ENCODE measurements around the gene WDFY4. TPM values are rescaled to one million over a fixed set of nuclear protein-coding genes. Genes with fewer than 3 reads are reported as not detected.

WDFY4 gene
- total RNA-seq, 1 experiment from 2014 or later: not detected

DNA sequence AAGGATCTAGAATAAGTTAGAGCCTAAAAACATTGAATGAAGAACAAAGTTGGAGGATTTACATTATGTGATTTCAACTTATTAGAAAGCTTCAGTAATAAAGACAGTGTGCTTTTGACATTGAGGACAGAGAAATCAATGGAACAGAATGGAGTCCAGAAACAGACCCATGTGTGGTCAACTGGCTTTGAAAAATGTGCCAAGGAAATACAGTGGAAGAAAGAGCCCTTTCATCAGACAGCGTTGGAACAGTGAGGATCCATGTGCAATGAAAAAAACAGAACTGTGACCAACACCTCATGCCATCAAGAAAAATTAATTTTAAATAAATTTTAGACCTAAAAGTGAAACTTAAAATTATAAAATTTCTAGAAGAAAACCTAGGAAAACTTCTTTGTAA is 305.6 kb downstream of the WDFY4 start:
- no peak overlapping the region for H3K4me3 Mint-ChIP-seq
- Histone ChIP-seq H3K56ac (ENCODE audit: insufficient read length, low read depth, low read length) (no peak overlapping the region), H4K8ac (replicated peaks; ENCODE audit: insufficient read length, low read depth, low read length) (no peak overlapping the region), H3T11ph (ENCODE audit: low read length) (no peak overlapping the region), H3K79me1 (ENCODE audit: insufficient read depth, low read depth, low read length, poor library complexity, severe bottlenecking) (no peaks in the 10 kb centered on the region), H3K4me1 (ENCODE audit: insufficient read depth, low read length) (no peaks in the 10 kb centered on the region), H3K9me3 (ENCODE audit: control insufficient read depth, low read depth, low read length) (no peaks in the 10 kb centered on the region), H3K27ac (ENCODE audit: insufficient read length, low read depth, low read length) (no peak overlapping the region), H3K9ac (ENCODE audit: extremely low read depth, insufficient read length, low read length) (no peak overlapping the region), H3K4ac (ENCODE audit: low read depth, low read length) (no peak overlapping the region), H3K27me3 (ENCODE audit: insufficient read depth, low read length) (no peaks in the 10 kb centered on the region), H2BK120ac (ENCODE audit: low read depth, low read length, poor library complexity, severe bottlenecking) (no peak overlapping the region), H3K79me2 (ENCODE audit: insufficient read depth, low read length) (no peaks in the 10 kb centered on the region), H2BK20ac (ENCODE audit: low read depth, low read length, poor library complexity, severe bottlenecking) (no peak overlapping the region), H3K14ac (ENCODE audit: insufficient read depth, low read length) (no peak overlapping the region), H2AFZ (ENCODE audit: low read length) (no peak overlapping the region), H4K20me1 (ENCODE audit: control insufficient read depth, insufficient read depth, insufficient read length) (no peaks in the 10 kb centered on the region), H2BK5ac (ENCODE audit: insufficient read length, low read length) (no peak overlapping the region), H3K23me2 (ENCODE audit: insufficient read length, low read depth, low read length, poor library complexity, severe bottlenecking) (no peaks in the 10 kb centered on the region), H3K4me2 (ENCODE audit: insufficient read depth, insufficient read length, low read length) (no peak overlapping the region), H2BK12ac (ENCODE audit: insufficient read length, low read depth, low read length) (no peak overlapping the region), H4K5ac (ENCODE audit: insufficient read length, low read depth, low read length) (no peak overlapping the region), H2AK5ac (ENCODE audit: insufficient read length, low read length) (no peak overlapping the region), H4K91ac (ENCODE audit: insufficient read length, low read depth, low read length) (no peak overlapping the region), H3K23ac (ENCODE audit: insufficient read length, low read depth, low read length) (no peak overlapping the region), H3K18ac (ENCODE audit: insufficient read length, low read depth, low read length) (no peak overlapping the region), H2BK15ac (ENCODE audit: low read depth, low read length) (no peak overlapping the region)
- TF ChIP-seq, protein P1, sequence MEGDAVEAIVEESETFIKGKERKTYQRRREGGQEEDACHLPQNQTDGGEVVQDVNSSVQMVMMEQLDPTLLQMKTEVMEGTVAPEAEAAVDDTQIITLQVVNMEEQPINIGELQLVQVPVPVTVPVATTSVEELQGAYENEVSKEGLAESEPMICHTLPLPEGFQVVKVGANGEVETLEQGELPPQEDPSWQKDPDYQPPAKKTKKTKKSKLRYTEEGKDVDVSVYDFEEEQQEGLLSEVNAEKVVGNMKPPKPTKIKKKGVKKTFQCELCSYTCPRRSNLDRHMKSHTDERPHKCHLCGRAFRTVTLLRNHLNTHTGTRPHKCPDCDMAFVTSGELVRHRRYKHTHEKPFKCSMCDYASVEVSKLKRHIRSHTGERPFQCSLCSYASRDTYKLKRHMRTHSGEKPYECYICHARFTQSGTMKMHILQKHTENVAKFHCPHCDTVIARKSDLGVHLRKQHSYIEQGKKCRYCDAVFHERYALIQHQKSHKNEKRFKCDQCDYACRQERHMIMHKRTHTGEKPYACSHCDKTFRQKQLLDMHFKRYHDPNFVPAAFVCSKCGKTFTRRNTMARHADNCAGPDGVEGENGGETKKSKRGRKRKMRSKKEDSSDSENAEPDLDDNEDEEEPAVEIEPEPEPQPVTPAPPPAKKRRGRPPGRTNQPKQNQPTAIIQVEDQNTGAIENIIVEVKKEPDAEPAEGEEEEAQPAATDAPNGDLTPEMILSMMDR (conservative IDR thresholded peaks at IDR 0.05): no peak
- H3K27ac Mint-ChIP-seq: no peak overlapping the region
- H3K4me1 Mint-ChIP-seq: no peaks in the 10 kb centered on the region
- DNase-seq: no peak
- no peaks in the 10 kb centered on the region for H3K9me3 Mint-ChIP-seq
- no peaks in the 10 kb centered on the region for H3K27me3 Mint-ChIP-seq (ENCODE audit: low read depth)
- WGBS (ENCODE audit: extremely low coverage, insufficient read length, low lambda C conversion rate): no CpG with 5 or more reads among the region's 1 CpG
- no peaks in the 10 kb centered on the region for H3K36me3 Mint-ChIP-seq (ENCODE audit: insufficient read depth in 1 of 3, low read depth in 3 of 3)

Data from H9 (cell line).